Thyroid gland (tissue), 4 donors: ENCODE data around the gene MAPRE2. TPM values are rescaled to one million over a fixed set of nuclear protein-coding genes. Genes with fewer than 3 reads are reported as not detected.

Experiments used
- DNase-seq, 2 donors: peaks; one replicate each; pipeline ENCODE4 v3.0.0-alpha.2; 2019
- H3K27ac ChIP-seq, 3 donors: fragments of 200-600 bp; sonication (generic); 1 replicate in 2 of 3; 2 replicates in 1 of 3; pipeline ENCODE4 v1.5.1; 2016 to 2019; ENCODE audit warnings: mild to moderate bottlenecking in 1 of 3, moderate library complexity in 1 of 3
- H3K27me3 ChIP-seq: fragments of 200-600 bp; sonication (generic); one replicate; pipeline ENCODE4 v1.5.1; 2019
- H3K36me3 ChIP-seq, 2 donors: fragments of 200-600 bp; sonication (generic); one replicate each; pipeline ENCODE4 v1.5.1; 2016 to 2019
- H3K4me1 ChIP-seq, 2 donors: fragments of 200-600 bp; sonication (generic); one replicate each; pipeline ENCODE4 v1.5.1; 2017 to 2019
- H3K4me3 ChIP-seq, 3 donors: fragments of 200-600 bp; sonication (generic); replicated peaks in 1 of 3; 1 replicate in 2 of 3; 2 replicates in 1 of 3; pipeline ENCODE4 v1.5.1; 2016; ENCODE audit warnings: mild to moderate bottlenecking in 1 of 3
- H3K9me3 ChIP-seq: fragments of 200-600 bp; sonication (generic); one replicate; pipeline ENCODE4 v1.5.1; 2017
- CTCF ChIP-seq, 6 experiments: fragments of 200-600 bp in 3 of 6; fragments of 450-650 bp in 3 of 6; sonication (generic) in 3 of 6; IDR thresholded peaks; one replicate each; pipeline ENCODE4 v1.5.1; 2016 to 2019; ENCODE audit warnings: antibody characterized with exemption in 6 of 6, mild to moderate bottlenecking in 2 of 6, inconsistent platforms in 1 of 6, moderate library complexity in 1 of 6
- POLR2A ChIP-seq, 2 donors: fragments of 450-650 bp; IDR thresholded peaks; one replicate each; pipeline ENCODE4 v1.6.1; 2017; ENCODE audit warnings: antibody characterized with exemption in 2 of 2, mild to moderate bottlenecking in 2 of 2, moderate library complexity in 1 of 2
- WGBS, 2 donors: methylation state at CpG; one replicate each; pipeline ENCODE4 v1.1.5; 2017; 5-methylcytosine and 5-hydroxymethylcytosine counted together
- intact Hi-C: fragments of 100-400 bp; cut with DNase I; formaldehyde crosslinking; loops from one replicate; pipeline ENCODE4 v1.15.1; 2023
- total RNA-seq, 4 donors: library from RNA; depleted of rRNA; stranded (reverse); fragments of >200 nt; gene quantifications; one replicate each; pipeline ENCODE4 v1.2.3, GENCODE V29; 2016

MAPRE2 gene
- total RNA-seq, 4 donors from 2014 or later: 22.6 to 38.1 (median 28.8) TPM

GRCh38 chr18:35176925-35177324 is 135.7 kb downstream of the MAPRE2 start:
- H3K27ac ChIP-seq: no peak overlapping the region
- no peak for DNase-seq
- TF ChIP-seq POLR2A (IDR thresholded peaks at IDR 0.05): no peak
- TF ChIP-seq CTCF (IDR thresholded peaks at IDR 0.05): no peak
- H3K9me3 ChIP-seq: no peaks in the 10 kb centered on the region
- H3K36me3 ChIP-seq: no peaks in the 10 kb centered on the region
- 95 to 98% methylated on average over 3 of the region's 3 CpGs for WGBS, 2 donors
- H3K27me3 ChIP-seq: no peaks in the 10 kb centered on the region
- intact Hi-C loops: no loop called here
- H3K4me1 ChIP-seq: no peaks in the 10 kb centered on the region
- no peak overlapping the region for H3K4me3 ChIP-seq

- H3K27me3 ChIP-seq: no peaks in the 10 kb centered on the region
Measured at GRCh38 chr18:35178260-35178659, 137.0 kb downstream of the MAPRE2 start.

GRCh38 chr18:35179906-35180305 is 138.7 kb downstream of the MAPRE2 start:
- no peak overlapping the region for H3K27ac ChIP-seq
- no peak overlapping the region for H3K4me3 ChIP-seq
- H3K4me1 ChIP-seq: no peaks in the 10 kb centered on the region
- no peaks in the 10 kb centered on the region for H3K27me3 ChIP-seq
- intact Hi-C loops: no loop called here
- WGBS, 2 donors: 95 to 97% methylated on average over 4 of the region's 4 CpGs
- TF ChIP-seq CTCF (IDR thresholded peaks at IDR 0.05) (no peak), POLR2A (IDR thresholded peaks at IDR 0.05) (no peak)
- no peaks in the 10 kb centered on the region for H3K36me3 ChIP-seq
- H3K9me3 ChIP-seq: no peaks in the 10 kb centered on the region
- DNase-seq: no peak

More at GRCh38 chr18:35178260-35178659, 137.0 kb downstream of the MAPRE2 start:
- no peak overlapping the region for H3K27ac ChIP-seq
- no peaks in the 10 kb centered on the region for H3K4me1 ChIP-seq
- H3K36me3 ChIP-seq: no peaks in the 10 kb centered on the region
- no peaks in the 10 kb centered on the region for H3K9me3 ChIP-seq
- intact Hi-C loops: no loop called here
- no peak for DNase-seq
- WGBS, 2 donors: 90 to 96% methylated on average over 3 of the region's 3 CpGs
- no peak overlapping the region for H3K4me3 ChIP-seq
- no peak for TF ChIP-seq POLR2A (IDR thresholded peaks at IDR 0.05)
- no peak for TF ChIP-seq CTCF (IDR thresholded peaks at IDR 0.05)

GRCh38 chr18:35180455-35180854 is 139.2 kb downstream of the MAPRE2 start:
- intact Hi-C loops: no loop called here
- no peak overlapping the region for H3K27ac ChIP-seq
- H3K36me3 ChIP-seq: no peaks in the 10 kb centered on the region
- TF ChIP-seq POLR2A (IDR thresholded peaks at IDR 0.05) (no peak), CTCF (IDR thresholded peaks at IDR 0.05) (no peak)
- no peaks in the 10 kb centered on the region for H3K9me3 ChIP-seq
- no peaks in the 10 kb centered on the region for H3K27me3 ChIP-seq
- no peak overlapping the region for H3K4me3 ChIP-seq
- H3K4me1 ChIP-seq: no peaks in the 10 kb centered on the region
- 15 to 33% methylated on average over 1 of the region's 1 CpG for WGBS, 2 donors
- no peak for DNase-seq

- Histone ChIP-seq H3K36me3 (no peaks in the 10 kb centered on the region), H3K4me3 (no peak overlapping the region), H3K27me3 (no peaks in the 10 kb centered on the region), H3K9me3 (no peaks in the 10 kb centered on the region), H3K4me1 (no peaks in the 10 kb centered on the region), H3K27ac (no peak overlapping the region)
- TF ChIP-seq CTCF (IDR thresholded peaks at IDR 0.05): no peak
- TF ChIP-seq POLR2A (IDR thresholded peaks at IDR 0.05): no peak
- intact Hi-C loops: no loop called here
- no peak for DNase-seq
- 94 to 97% methylated on average over 6 of the region's 6 CpGs for WGBS, 2 donors
Measured at GRCh38 chr18:35182151-35182550, 140.9 kb downstream of the MAPRE2 start.
